Neural cell (in vitro differentiated cells): Measurements from ENCODE around the gene NOS1AP.

Experiments used
- EP300 ChIP-seq: fragments of 450-650 bp; conservative IDR thresholded peaks from 2 replicates; pipeline ENCODE4 v1.6.1; 2014; ENCODE audit warnings: antibody characterized with exemption, mild to moderate bottlenecking, moderate library complexity; ENCODE audit not compliant: poor library complexity, severe bottlenecking
- EZH2 ChIP-seq: fragments of 200-600, 300-800 bp; shearing (Covaris generic), sonication (generic); IDR thresholded peaks from 2 replicates; pipeline ENCODE4 v1.6.1; 2014; ENCODE audit warnings: antibody characterized with exemption, low read length, borderline replicate concordance, mild to moderate bottlenecking; ENCODE audit not compliant: insufficient read depth, poor library complexity, severe bottlenecking
- POLR2AphosphoS5 ChIP-seq: IDR thresholded peaks from 2 replicates; pipeline ENCODE4 v1.6.1; 2012
- RAD21 ChIP-seq: fragments of 450-650 bp; conservative IDR thresholded peaks from 2 replicates; pipeline ENCODE4 v1.6.1; 2014; ENCODE audit warnings: antibody characterized with exemption, mild to moderate bottlenecking, moderate library complexity
- SMC3 ChIP-seq: fragments of 450-650 bp; conservative IDR thresholded peaks from 2 replicates; pipeline ENCODE4 v1.6.1; 2014; ENCODE audit warnings: antibody characterized with exemption, mild to moderate bottlenecking, moderate library complexity; ENCODE audit not compliant: poor library complexity
- TAF1 ChIP-seq: IDR thresholded peaks from 2 replicates; pipeline ENCODE4 v1.6.1; 2012; ENCODE audit warnings: low read depth
- TF ChIP-seq, protein P1 (sequence below): fragments of 450-650 bp; IDR thresholded peaks from 2 replicates; pipeline ENCODE4 v1.5.1; 2014; ENCODE audit warnings: antibody characterized with exemption, mild to moderate bottlenecking, moderate library complexity; ENCODE audit not compliant: poor library complexity, severe bottlenecking
- TF ChIP-seq, protein P2 (sequence below): IDR thresholded peaks from 2 replicates; pipeline ENCODE4 v1.6.1; 2012; ENCODE audit warnings: borderline replicate concordance

DNA sequence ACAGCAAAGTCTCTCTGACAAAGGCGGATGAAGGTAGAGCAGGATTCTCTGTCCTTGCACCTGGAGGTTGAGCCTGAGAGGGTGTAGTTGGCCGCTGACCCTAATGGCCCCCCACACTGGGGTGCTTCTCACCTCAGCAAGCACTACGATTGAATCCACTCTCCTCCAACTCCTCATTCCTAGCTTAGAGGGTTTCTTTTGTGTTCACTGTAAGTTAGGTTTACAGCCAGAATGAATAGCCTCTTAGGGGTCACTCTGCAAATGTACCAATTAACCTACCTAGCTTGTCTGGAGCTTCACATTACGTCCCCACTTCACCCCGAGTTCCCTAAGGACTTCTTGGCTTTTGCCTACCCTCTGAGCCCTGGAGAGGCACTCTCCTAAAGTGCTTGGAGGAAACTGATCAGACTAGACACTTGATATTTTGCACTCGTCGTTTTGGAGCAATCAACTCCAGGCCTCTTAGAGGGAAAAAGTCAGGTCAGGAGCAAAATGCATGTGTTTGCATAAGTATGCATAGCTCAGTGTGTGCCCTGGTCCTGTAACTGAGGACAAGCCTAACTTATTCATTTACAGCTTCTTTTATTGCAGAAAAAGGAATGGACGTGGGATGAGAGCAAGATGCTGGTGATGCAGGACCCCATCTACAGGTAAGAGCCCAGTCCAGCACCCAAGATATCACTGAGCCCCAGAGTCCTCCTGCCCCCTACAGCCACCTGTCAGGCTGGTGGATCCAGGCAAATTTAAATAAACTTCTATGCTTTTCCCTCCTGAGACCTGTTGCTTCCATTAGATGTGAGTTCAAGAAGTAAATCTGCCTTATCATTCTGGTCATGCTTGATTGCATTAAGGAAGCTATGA lies 230.8 kb downstream of the NOS1AP start:
- TF ChIP-seq, protein P1, sequence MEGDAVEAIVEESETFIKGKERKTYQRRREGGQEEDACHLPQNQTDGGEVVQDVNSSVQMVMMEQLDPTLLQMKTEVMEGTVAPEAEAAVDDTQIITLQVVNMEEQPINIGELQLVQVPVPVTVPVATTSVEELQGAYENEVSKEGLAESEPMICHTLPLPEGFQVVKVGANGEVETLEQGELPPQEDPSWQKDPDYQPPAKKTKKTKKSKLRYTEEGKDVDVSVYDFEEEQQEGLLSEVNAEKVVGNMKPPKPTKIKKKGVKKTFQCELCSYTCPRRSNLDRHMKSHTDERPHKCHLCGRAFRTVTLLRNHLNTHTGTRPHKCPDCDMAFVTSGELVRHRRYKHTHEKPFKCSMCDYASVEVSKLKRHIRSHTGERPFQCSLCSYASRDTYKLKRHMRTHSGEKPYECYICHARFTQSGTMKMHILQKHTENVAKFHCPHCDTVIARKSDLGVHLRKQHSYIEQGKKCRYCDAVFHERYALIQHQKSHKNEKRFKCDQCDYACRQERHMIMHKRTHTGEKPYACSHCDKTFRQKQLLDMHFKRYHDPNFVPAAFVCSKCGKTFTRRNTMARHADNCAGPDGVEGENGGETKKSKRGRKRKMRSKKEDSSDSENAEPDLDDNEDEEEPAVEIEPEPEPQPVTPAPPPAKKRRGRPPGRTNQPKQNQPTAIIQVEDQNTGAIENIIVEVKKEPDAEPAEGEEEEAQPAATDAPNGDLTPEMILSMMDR, result no peak
- TF ChIP-seq, protein P2, sequence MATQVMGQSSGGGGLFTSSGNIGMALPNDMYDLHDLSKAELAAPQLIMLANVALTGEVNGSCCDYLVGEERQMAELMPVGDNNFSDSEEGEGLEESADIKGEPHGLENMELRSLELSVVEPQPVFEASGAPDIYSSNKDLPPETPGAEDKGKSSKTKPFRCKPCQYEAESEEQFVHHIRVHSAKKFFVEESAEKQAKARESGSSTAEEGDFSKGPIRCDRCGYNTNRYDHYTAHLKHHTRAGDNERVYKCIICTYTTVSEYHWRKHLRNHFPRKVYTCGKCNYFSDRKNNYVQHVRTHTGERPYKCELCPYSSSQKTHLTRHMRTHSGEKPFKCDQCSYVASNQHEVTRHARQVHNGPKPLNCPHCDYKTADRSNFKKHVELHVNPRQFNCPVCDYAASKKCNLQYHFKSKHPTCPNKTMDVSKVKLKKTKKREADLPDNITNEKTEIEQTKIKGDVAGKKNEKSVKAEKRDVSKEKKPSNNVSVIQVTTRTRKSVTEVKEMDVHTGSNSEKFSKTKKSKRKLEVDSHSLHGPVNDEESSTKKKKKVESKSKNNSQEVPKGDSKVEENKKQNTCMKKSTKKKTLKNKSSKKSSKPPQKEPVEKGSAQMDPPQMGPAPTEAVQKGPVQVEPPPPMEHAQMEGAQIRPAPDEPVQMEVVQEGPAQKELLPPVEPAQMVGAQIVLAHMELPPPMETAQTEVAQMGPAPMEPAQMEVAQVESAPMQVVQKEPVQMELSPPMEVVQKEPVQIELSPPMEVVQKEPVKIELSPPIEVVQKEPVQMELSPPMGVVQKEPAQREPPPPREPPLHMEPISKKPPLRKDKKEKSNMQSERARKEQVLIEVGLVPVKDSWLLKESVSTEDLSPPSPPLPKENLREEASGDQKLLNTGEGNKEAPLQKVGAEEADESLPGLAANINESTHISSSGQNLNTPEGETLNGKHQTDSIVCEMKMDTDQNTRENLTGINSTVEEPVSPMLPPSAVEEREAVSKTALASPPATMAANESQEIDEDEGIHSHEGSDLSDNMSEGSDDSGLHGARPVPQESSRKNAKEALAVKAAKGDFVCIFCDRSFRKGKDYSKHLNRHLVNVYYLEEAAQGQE, result no peak
- no peak for TF ChIP-seq POLR2AphosphoS5
- TF ChIP-seq EZH2, result no peak
- TF ChIP-seq TAF1, result no peak
- TF ChIP-seq RAD21, result no peak
- TF ChIP-seq EP300, result no peak
- no peak for TF ChIP-seq SMC3
